NCI-H146 treated with DMSO at 0.1 percent for 48 hours (cell line): ENCODE data around the gene AGBL4.

ENCODE experiments used
- DNase-seq: peaks from one replicate; lab custom pipeline; 2025; ENCODE audit not compliant: unreplicated experiment; lab: John Stamatoyannopoulos, UW

AGBL4 gene

GRCh38 chr1:49723662-49724061, 300.1 kb downstream of the AGBL4 start:
- DNase-seq = no peak

- DNase-seq = no peak
These were observed 329.4 kb downstream of the AGBL4 start for GRCh38 chr1:49694251-49694827.

- DNase-seq = no peak
These were observed 337.6 kb downstream of the AGBL4 start for GRCh38 chr1:49686107-49686506.

GRCh38 chr1:49677706-49678105, 346.0 kb downstream of the AGBL4 start:
- DNase-seq = no peak

GRCh38 chr1:49651136-49651535, 372.6 kb downstream of the AGBL4 start:
- no peak for DNase-seq

GRCh38 chr1:49630156-49630555, 393.6 kb downstream of the AGBL4 start:
- no peak for DNase-seq

GRCh38 chr1:49627781-49628180, 396.0 kb downstream of the AGBL4 start:
- no peak for DNase-seq

- DNase-seq = no peak
These were observed 397.3 kb downstream of the AGBL4 start for GRCh38 chr1:49626472-49626871.

GRCh38 chr1:49622877-49623276, 400.9 kb downstream of the AGBL4 start:
- DNase-seq = no peak

- DNase-seq = no peak
These were observed 417.7 kb downstream of the AGBL4 start for GRCh38 chr1:49606082-49606481.

GRCh38 chr1:49597436-49597835, 426.3 kb downstream of the AGBL4 start:
- DNase-seq = no peak

GRCh38 chr1:49576327-49576901, 447.3 kb downstream of the AGBL4 start:
- DNase-seq = no peak

- DNase-seq = no peak
These were observed 467.0 kb downstream of the AGBL4 start for GRCh38 chr1:49556676-49557234.

- DNase-seq = no peak
These were observed 471.7 kb downstream of the AGBL4 start for GRCh38 chr1:49552101-49552500.

GRCh38 chr1:49544615-49545014, 479.1 kb downstream of the AGBL4 start:
- DNase-seq = no peak

- DNase-seq = no peak
These were observed 482.5 kb downstream of the AGBL4 start for GRCh38 chr1:49541096-49541752.

- no peak for DNase-seq
These were observed 496.0 kb downstream of the AGBL4 start for GRCh38 chr1:49527606-49528305.

GRCh38 chr1:49526672-49527071, 497.1 kb downstream of the AGBL4 start:
- DNase-seq = no peak

GRCh38 chr1:49523764-49524163, 500.0 kb downstream of the AGBL4 start:
- no peak for DNase-seq

GRCh38 chr1:49466961-49467360, 556.8 kb downstream of the AGBL4 start:
- DNase-seq = no peak

GRCh38 chr1:49465486-49466185, 558.1 kb downstream of the AGBL4 start:
- no peak for DNase-seq
